ENCODE measurements around the gene STK39. TPM values are rescaled to one million over a fixed set of nuclear protein-coding genes. Genes with fewer than 3 reads are reported as not detected.

Gene STK39
- total RNA-seq, 1 donor from 2014 or later = 26.2 TPM

DNA sequence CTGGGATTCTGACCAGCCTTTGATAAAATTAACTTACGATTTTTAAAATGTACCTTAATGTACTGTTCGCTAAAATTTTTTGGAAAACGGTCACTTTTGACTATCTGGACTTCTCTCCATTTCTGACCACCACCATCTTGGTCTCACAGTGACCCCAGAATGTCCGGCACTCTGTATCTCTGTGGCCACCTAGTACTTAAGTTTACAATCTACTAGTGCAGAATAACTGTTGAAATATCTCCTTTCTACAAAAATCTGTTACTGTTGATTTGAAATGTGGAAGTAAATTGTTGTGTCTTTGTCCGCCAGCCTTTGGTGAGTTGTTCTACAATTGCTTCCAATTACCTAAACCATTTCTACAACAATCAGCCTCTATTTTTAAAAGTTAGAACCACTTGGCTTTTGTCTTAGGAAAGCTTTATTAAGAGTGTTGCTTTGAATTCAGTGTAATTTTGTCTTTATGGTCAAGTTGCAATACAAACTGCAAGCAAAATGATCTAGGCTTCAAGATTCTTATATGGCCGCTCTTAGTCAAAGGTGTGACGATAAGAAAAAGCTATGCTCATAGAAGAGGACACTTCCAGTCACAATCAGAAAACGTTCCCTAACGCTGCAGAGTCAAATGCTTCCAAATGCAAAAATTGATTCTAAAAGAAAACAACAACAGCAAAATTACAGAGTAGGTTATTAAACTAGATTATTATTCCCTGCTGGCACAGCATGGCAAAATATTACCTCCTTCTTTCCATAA is 283.3 kb downstream of the STK39 start:
- Mint-ChIP-seq H3K36me3 (peaks cover 16% of the 10 kb centered on the region), H3K27me3 (no peaks in the 10 kb centered on the region), H3K4me1 (ENCODE audit: unreplicated experiment) (peaks cover 38% of the 10 kb centered on the region), H3K27ac (no peak overlapping the region), H3K4me3 (no peak overlapping the region), H3K9me3 (peaks cover under 1% of the 10 kb centered on the region)
- no peak for TF ChIP-seq CTCF (conservative IDR thresholded peaks at IDR 0.05)
- DNase-seq (ENCODE audit: extremely low spot score, unreplicated experiment) = no peak

- Mint-ChIP-seq H3K4me1 (ENCODE audit: unreplicated experiment) (peaks cover 38% of the 10 kb centered on the region), H3K4me3 (peak overlapping the region; percentile 42), H3K27ac (no peak overlapping the region), H3K9me3 (no peaks in the 10 kb centered on the region), H3K36me3 (peaks cover 22% of the 10 kb centered on the region), H3K27me3 (no peaks in the 10 kb centered on the region)
- no peak for TF ChIP-seq CTCF (conservative IDR thresholded peaks at IDR 0.05)
- no peak for DNase-seq (ENCODE audit: extremely low spot score, unreplicated experiment)
Observed at GRCh38 chr2:167962436-167963226, 284.8 kb downstream of the STK39 start.

GRCh38 chr2:167961536-167962048 is 285.8 kb downstream of the STK39 start:
- TF ChIP-seq CTCF (conservative IDR thresholded peaks at IDR 0.05) = no peak
- H3K9me3 Mint-ChIP-seq = no peaks in the 10 kb centered on the region
- no peak for DNase-seq (ENCODE audit: extremely low spot score, unreplicated experiment)
- H3K27ac Mint-ChIP-seq = peak overlapping the region; percentile 22
- H3K36me3 Mint-ChIP-seq = peaks cover 22% of the 10 kb centered on the region
- peaks cover 38% of the 10 kb centered on the region for H3K4me1 Mint-ChIP-seq (ENCODE audit: unreplicated experiment)
- H3K27me3 Mint-ChIP-seq = no peaks in the 10 kb centered on the region
- H3K4me3 Mint-ChIP-seq = no peak overlapping the region

DNA sequence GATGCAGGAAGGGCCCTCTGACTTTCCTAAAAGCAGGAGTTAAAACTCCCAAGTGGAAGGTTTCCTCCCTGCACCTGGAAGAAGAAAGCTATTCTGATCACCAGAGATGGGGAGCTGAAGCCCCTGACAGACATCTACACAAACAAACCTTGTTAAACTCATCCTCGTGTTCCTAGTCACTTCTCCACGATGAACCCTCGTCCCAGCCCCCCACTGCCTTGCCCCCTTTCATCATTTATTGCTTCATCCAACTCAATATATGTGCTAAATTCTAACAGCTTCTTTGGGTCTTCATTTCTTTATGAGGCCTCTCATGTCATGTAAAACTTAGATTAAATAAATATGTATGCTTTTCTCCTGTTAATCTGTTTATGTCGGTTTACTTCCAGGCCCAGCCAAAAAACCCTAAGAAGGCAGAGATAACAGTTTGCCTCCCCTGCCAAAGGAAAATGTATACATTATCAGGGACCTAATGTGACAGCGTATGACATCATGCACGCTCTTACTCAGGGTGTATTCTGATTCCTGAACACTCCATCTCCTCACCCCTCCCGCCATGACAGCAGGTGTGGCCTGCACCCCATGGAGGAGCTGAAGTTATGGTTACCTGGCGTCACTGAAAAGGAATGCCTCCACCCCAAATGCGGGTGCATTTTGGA is 287.2 kb downstream of the STK39 start:
- H3K27me3 Mint-ChIP-seq = no peaks in the 10 kb centered on the region
- no peak for TF ChIP-seq CTCF (conservative IDR thresholded peaks at IDR 0.05)
- no peak for DNase-seq (ENCODE audit: extremely low spot score, unreplicated experiment)
- peak overlapping the region; percentile 80 for H3K27ac Mint-ChIP-seq
- peak overlapping the region; percentile 53 for H3K4me3 Mint-ChIP-seq
- no peaks in the 10 kb centered on the region for H3K9me3 Mint-ChIP-seq
- peaks cover 30% of the 10 kb centered on the region for H3K4me1 Mint-ChIP-seq (ENCODE audit: unreplicated experiment)
- peaks cover 22% of the 10 kb centered on the region for H3K36me3 Mint-ChIP-seq

GRCh38 chr2:167957662-167958061 is 289.7 kb downstream of the STK39 start:
- DNase-seq (ENCODE audit: extremely low spot score, unreplicated experiment) = no peak
- no peaks in the 10 kb centered on the region for H3K27me3 Mint-ChIP-seq
- no peak overlapping the region for H3K4me3 Mint-ChIP-seq
- no peak overlapping the region for H3K27ac Mint-ChIP-seq
- no peak for TF ChIP-seq CTCF (conservative IDR thresholded peaks at IDR 0.05)
- no peaks in the 10 kb centered on the region for H3K9me3 Mint-ChIP-seq
- H3K4me1 Mint-ChIP-seq (ENCODE audit: unreplicated experiment) = peaks cover 25% of the 10 kb centered on the region
- peaks cover 10% of the 10 kb centered on the region for H3K36me3 Mint-ChIP-seq
